OCI-LY1 (cell line): ENCODE results near the gene VEPH1.

Experiments used
- H2AFZ ChIP-seq: fragments of 200-600 bp; sonication (generic), shearing (Covaris generic); 2 replicates; pipeline ENCODE4 v1.6.0; 2014; ENCODE audit warnings: antibody characterized with exemption, mild to moderate bottlenecking, low read length
- H3F3A ChIP-seq: fragments of 200-600 bp; sonication (generic), shearing (Covaris generic); 2 replicates; pipeline ENCODE4 v1.6.0; 2014; ENCODE audit warnings: mild to moderate bottlenecking, antibody characterized with exemption, low read length, moderate library complexity; ENCODE audit not compliant: insufficient read depth
- H3K27ac ChIP-seq: fragments of 200-600 bp; sonication (generic); 2 replicates; pipeline ENCODE4 v1.5.1; 2014; ENCODE audit warnings: low read length, mixed run types, mild to moderate bottlenecking, low read depth; ENCODE audit not compliant: poor library complexity, severe bottlenecking
- H3K27me3 ChIP-seq: fragments of 200-600 bp; sonication (generic); 2 replicates; pipeline ENCODE4 v1.6.0; 2014; ENCODE audit warnings: antibody characterized with exemption, mild to moderate bottlenecking, low read length, moderate library complexity; ENCODE audit not compliant: insufficient read depth
- H3K36me3 ChIP-seq: fragments of 200-600 bp; sonication (generic); 2 replicates; pipeline ENCODE4 v1.6.1; 2014; ENCODE audit warnings: mild to moderate bottlenecking, antibody characterized with exemption, low read length, moderate library complexity, mixed read lengths; ENCODE audit not compliant: insufficient read depth
- H3K4me1 ChIP-seq: fragments of 200-600 bp; sonication (generic); 2 replicates; pipeline ENCODE4 v1.5.1; 2014; ENCODE audit warnings: mild to moderate bottlenecking, low read length, moderate library complexity; ENCODE audit not compliant: insufficient read depth, severe bottlenecking
- H3K4me2 ChIP-seq: fragments of 200-600 bp; sonication (generic), shearing (Covaris generic); 2 replicates; pipeline ENCODE4 v1.6.1; 2014; ENCODE audit warnings: low read length
- H3K4me3 ChIP-seq: fragments of 200-600 bp; sonication (generic); 2 replicates; pipeline ENCODE4 v1.5.1; 2014; ENCODE audit warnings: low read length, low read depth, mild to moderate bottlenecking, mixed read lengths; ENCODE audit not compliant: poor library complexity, severe bottlenecking
- H3K79me2 ChIP-seq: fragments of 200-600 bp; shearing (Covaris generic); 2 replicates; pipeline ENCODE4 v1.6.1; 2016; ENCODE audit warnings: mixed run types, low read length, mixed read lengths; ENCODE audit not compliant: insufficient read depth
- H3K9ac ChIP-seq: fragments of 200-600 bp; sonication (generic), shearing (Covaris generic); 2 replicates; pipeline ENCODE4 v1.6.1; 2014; ENCODE audit warnings: mild to moderate bottlenecking, low read length, mixed read lengths
- H3K9me2 ChIP-seq: fragments of 200-600 bp; sonication (generic), shearing (Covaris generic); 2 replicates; pipeline ENCODE4 v1.6.1; 2014; ENCODE audit warnings: low read depth, mild to moderate bottlenecking, low read length, mixed read lengths
- H3K9me3 ChIP-seq: fragments of 200-600 bp; shearing (Covaris generic); 2 replicates; pipeline ENCODE4 v1.6.1; 2014; ENCODE audit warnings: low read length, mixed read lengths
- H4K20me1 ChIP-seq: fragments of 200-600 bp; sonication (generic), shearing (Covaris generic); 2 replicates; pipeline ENCODE4 v1.6.0; 2016; ENCODE audit warnings: mild to moderate bottlenecking, low read length; ENCODE audit not compliant: insufficient read depth
- EZH2 ChIP-seq: fragments of 200-600 bp; sonication (generic), shearing (Covaris generic); IDR thresholded peaks from 2 replicates; pipeline ENCODE4 v1.8.0; 2017; ENCODE audit warnings: borderline replicate concordance, mixed run types, mild to moderate bottlenecking, antibody characterized with exemption, low read length, moderate library complexity, mixed read lengths
- TF ChIP-seq, protein P1 (sequence below): fragments of 200-600 bp; sonication (generic), shearing (Covaris generic); IDR thresholded peaks from 2 replicates; pipeline ENCODE4 v1.5.1; 2017; ENCODE audit warnings: mild to moderate bottlenecking, antibody characterized with exemption, low read length, moderate library complexity, mixed read lengths

Gene VEPH1

DNA sequence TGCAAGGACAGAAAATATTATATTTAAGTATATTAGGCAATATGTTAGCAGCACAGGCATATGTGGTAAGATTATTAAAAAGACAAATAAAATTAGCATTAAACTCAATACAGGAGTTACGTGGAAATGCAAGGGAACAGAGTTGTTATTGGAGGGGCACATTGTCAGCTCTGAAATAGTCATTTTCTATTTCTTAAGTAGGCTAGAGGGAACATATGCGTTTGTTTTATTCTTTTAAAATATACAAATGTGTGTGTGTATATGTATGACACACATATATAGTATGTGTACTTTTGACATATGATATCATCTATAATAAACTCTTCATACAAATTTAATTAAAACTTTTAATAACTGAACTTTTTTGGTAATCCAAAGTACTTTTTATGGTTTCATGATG lies 22.8 kb upstream of the VEPH1 start:
- H3K27me3 ChIP-seq = no peaks in the 10 kb centered on the region
- no peaks in the 10 kb centered on the region for H4K20me1 ChIP-seq
- H2AFZ ChIP-seq = no peak overlapping the region
- no peak for TF ChIP-seq EZH2
- TF ChIP-seq, protein P1, sequence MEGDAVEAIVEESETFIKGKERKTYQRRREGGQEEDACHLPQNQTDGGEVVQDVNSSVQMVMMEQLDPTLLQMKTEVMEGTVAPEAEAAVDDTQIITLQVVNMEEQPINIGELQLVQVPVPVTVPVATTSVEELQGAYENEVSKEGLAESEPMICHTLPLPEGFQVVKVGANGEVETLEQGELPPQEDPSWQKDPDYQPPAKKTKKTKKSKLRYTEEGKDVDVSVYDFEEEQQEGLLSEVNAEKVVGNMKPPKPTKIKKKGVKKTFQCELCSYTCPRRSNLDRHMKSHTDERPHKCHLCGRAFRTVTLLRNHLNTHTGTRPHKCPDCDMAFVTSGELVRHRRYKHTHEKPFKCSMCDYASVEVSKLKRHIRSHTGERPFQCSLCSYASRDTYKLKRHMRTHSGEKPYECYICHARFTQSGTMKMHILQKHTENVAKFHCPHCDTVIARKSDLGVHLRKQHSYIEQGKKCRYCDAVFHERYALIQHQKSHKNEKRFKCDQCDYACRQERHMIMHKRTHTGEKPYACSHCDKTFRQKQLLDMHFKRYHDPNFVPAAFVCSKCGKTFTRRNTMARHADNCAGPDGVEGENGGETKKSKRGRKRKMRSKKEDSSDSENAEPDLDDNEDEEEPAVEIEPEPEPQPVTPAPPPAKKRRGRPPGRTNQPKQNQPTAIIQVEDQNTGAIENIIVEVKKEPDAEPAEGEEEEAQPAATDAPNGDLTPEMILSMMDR = no peak
- H3K9me2 ChIP-seq = no peaks in the 10 kb centered on the region
- H3K4me2 ChIP-seq = no peak overlapping the region
- no peaks in the 10 kb centered on the region for H3K79me2 ChIP-seq
- no peaks in the 10 kb centered on the region for H3F3A ChIP-seq
- H3K4me3 ChIP-seq = no peak overlapping the region
- no peak overlapping the region for H3K27ac ChIP-seq
- H3K4me1 ChIP-seq = no peaks in the 10 kb centered on the region
- H3K9ac ChIP-seq = no peak overlapping the region
- H3K36me3 ChIP-seq = no peaks in the 10 kb centered on the region
- H3K9me3 ChIP-seq = no peaks in the 10 kb centered on the region

DNA sequence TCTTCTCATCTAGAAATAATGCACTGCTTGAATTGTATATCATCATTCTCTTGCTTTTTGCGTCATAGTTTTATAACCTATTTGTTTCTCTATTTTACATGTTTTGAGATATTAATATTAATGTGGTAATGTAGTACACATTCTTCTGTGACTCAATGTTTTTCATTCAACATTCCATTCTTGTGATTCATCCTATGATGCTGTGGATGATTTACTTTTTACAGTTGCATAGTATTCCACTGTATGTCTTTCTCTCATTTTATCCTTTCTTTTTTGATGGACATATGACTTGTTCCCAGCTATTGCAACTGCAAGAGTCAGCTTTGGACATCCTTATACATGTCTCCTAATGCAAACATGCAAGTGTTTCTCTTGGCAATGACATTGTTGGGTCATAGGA lies 20.6 kb upstream of the VEPH1 start:
- Histone ChIP-seq H3K9ac (no peak overlapping the region), H3K9me3 (no peaks in the 10 kb centered on the region), H2AFZ (no peak overlapping the region), H3K79me2 (no peaks in the 10 kb centered on the region), H3K4me3 (no peak overlapping the region), H3K27me3 (no peaks in the 10 kb centered on the region), H4K20me1 (no peaks in the 10 kb centered on the region), H3K4me2 (no peak overlapping the region), H3K9me2 (no peaks in the 10 kb centered on the region), H3K27ac (no peak overlapping the region), H3K36me3 (no peaks in the 10 kb centered on the region), H3F3A (no peaks in the 10 kb centered on the region), H3K4me1 (no peaks in the 10 kb centered on the region)
- no peak for TF ChIP-seq EZH2
- TF ChIP-seq, protein P1 = no peak

DNA sequence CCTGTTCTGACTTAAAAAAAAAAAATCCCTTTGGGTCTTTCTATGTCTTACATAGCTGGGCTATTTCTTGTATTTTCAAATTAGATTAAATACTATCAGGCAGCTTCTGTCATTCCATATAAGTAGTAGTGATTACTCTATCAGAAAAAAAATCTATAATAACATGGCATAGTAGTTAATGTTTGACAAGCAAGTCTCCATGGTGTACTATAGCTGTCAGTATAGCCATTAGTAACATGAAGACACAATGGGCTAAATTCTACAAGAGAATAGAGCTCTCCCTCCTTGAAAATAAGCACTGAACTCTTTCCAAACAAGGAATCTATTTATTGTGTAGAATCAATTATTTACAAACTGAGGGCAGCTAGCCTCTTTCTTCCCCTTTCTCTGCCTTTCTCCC lies 19.4 kb upstream of the VEPH1 start:
- Histone ChIP-seq H3F3A (no peaks in the 10 kb centered on the region), H3K9ac (no peak overlapping the region), H3K9me3 (no peaks in the 10 kb centered on the region), H3K27me3 (no peaks in the 10 kb centered on the region), H3K9me2 (no peaks in the 10 kb centered on the region), H3K79me2 (no peaks in the 10 kb centered on the region), H4K20me1 (no peaks in the 10 kb centered on the region), H3K4me1 (no peaks in the 10 kb centered on the region), H2AFZ (no peak overlapping the region), H3K36me3 (no peaks in the 10 kb centered on the region), H3K4me3 (no peak overlapping the region), H3K4me2 (no peak overlapping the region), H3K27ac (no peak overlapping the region)
- TF ChIP-seq EZH2 = no peak
- TF ChIP-seq, protein P1 = no peak
